Immature natural killer cell (primary cell): ENCODE measurements around the gene SLC25A41. TPM values are rescaled to one million over a fixed set of nuclear protein-coding genes. Genes with fewer than 3 reads are reported as not detected.
A peak's percentile ranks its signal among the peaks of the same experiment; 100 is the strongest.
"Not testable (repeated sequence)": the region's sequence is repeated elsewhere in the genome, so short reads cannot be mapped to it uniquely, and the experiment has no call there.

Experiments
- DNase-seq, 3 donors: peaks; one replicate each; pipeline ENCODE4 v3.0.0; 2022; ENCODE audit warnings: mixed read lengths in 1 of 3
- H3K27ac Mint-ChIP-seq, 6 donors: one replicate each; pipeline ENCODE4 v1.8.0; 2020; ENCODE audit warnings: mixed read lengths in 6 of 6, mild to moderate bottlenecking in 5 of 6, inconsistent platforms in 4 of 6, moderate library complexity in 3 of 6
- H3K27me3 Mint-ChIP-seq, 3 donors: one replicate each; pipeline ENCODE4 v1.8.0; 2020 to 2021; ENCODE audit warnings: low read depth in 3 of 3, mild to moderate bottlenecking in 3 of 3, mixed read lengths in 3 of 3, moderate library complexity in 3 of 3, inconsistent platforms in 1 of 3
- H3K36me3 Mint-ChIP-seq, 3 donors: one replicate each; pipeline ENCODE4 v1.8.0; 2020; ENCODE audit warnings: mixed read lengths in 3 of 3, inconsistent platforms in 2 of 3, mild to moderate bottlenecking in 2 of 3
- H3K4me1 Mint-ChIP-seq, 2 donors: one replicate each; pipeline ENCODE4 v1.8.0; 2020; ENCODE audit warnings: inconsistent platforms in 2 of 2, mild to moderate bottlenecking in 2 of 2, mixed read lengths in 2 of 2, moderate library complexity in 1 of 2
- H3K4me3 Mint-ChIP-seq, 5 donors: one replicate each; pipeline ENCODE4 v1.8.0; 2020; ENCODE audit warnings: mild to moderate bottlenecking in 5 of 5, mixed read lengths in 5 of 5, inconsistent platforms in 3 of 5, moderate library complexity in 3 of 5
- H3K9me3 Mint-ChIP-seq, 6 donors: one replicate each; pipeline ENCODE4 v1.8.0; 2020; ENCODE audit warnings: mild to moderate bottlenecking in 6 of 6, mixed read lengths in 6 of 6, inconsistent platforms in 4 of 6, moderate library complexity in 3 of 6
- polyA plus RNA-seq, 3 donors: library from polyadenylated mRNA; unstranded; fragments of 300-500 nt; fragmentation: Illumina TruSeq; gene quantifications; one replicate each; pipeline ENCODE4 v1.2.3, GENCODE V29; 2021

SLC25A41 gene
- polyA plus RNA-seq, 3 donors from 2014 or later = not detected

DNA sequence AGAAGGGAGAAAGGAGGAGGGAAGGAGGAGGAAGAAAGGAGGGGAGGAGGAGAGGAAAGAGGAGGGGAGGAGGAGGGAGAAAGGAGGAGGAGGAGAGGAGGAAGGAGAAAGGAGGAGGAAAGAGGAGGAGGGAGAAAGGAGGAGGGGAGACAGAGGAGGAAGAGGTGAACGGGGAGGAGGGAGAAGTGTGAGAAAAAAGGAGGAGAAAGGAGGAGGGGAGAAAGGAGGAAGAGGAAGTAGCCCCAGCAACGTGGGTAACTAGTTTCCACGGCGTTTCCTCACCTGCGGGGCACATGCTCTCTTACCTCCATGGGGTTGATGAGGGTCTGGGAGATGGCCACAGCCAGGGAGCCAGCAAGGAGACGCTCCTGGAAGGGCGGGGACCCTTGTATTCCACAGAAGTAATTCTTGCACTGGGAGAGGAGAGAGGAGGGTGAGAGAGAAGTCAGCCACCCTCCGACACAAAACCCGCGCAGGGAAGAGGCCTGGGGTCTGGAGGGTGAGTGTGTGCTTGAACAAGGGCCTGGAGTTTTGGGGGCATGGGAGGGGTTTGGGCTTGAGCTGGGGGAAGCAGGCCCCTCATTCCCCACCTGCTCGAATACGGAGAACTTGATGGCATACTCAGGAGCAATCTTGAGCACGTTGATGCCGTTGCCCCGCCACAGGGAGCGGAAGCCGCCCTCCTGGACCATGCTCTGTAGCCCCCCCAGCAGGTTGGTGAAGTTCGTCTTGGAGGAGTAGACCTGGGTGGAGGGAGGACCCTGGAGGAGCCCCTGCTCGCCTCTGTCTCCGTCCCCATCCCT is 3.9 kb downstream of the SLC25A41 start:
- Mint-ChIP-seq H3K4me1 (peaks cover 11 to 13% of the 10 kb centered on the region in 2 donors), H3K36me3 (no peaks in the 10 kb centered on the region), H3K27ac (no peak overlapping the region), H3K4me3 (no peak overlapping the region), H3K27me3 (peaks cover 4 to 9% (median 9%) of the 10 kb centered on the region in 3 donors), H3K9me3 (no peaks in the 10 kb centered on the region)
- DNase-seq = no peak

DNA sequence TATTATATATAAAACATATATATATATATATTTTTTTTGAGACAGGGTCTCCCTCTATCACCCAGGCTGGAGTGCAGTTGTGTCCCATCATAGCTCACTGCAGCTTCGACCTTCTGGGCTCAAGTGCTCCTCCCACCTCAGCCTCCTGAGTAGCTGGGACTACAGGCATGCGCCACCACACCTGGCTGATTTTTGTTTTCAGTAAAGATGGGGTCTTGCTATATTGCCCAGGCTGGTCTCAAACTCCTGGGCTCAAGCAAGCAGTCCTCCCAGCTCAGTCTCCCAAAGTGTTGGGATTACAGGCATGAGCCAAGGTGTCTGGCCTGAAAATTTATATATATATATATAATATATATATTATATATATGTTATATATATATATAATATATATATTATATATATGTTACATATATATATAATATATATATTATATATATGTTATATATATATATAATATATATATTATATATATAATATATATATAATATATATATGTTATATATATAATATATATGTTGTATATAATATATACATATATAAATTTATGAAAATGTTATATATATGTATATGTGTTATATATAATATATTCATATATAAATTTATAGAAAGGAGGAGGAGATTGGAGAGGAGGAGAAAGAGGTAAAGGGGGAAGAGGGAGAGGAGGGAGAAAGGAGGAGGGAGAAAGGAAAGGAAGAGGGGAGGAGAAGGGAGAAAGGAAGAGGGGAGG is 4.7 kb downstream of the SLC25A41 start:
- not testable (repeated sequence) for H3K4me3 Mint-ChIP-seq

DNA sequence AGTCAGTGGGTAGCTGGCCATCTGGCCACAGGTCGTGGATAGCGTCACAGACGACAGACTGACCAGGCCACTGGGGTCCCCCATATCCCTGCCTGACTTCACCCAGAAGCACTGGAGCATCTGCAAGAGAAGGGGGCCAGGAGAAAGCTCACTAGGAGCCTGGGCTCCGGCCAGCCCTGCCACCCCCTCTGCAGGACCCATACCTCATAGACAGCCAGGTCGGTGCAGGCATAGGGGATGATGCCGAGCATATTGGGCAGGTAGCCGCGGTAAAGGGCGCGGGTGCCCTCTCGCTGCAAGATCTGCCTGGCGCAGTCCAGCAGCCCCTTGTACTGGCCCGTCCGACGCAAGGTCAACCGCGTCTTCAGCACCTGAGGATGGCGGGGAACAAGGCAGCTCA is 6.4 kb downstream of the SLC25A41 start:
- Mint-ChIP-seq H3K27me3 (peaks cover 5 to 9% (median 9%) of the 10 kb centered on the region in 3 donors), H3K4me3 (no peak overlapping the region), H3K36me3 (no peaks in the 10 kb centered on the region), H3K9me3 (no peaks in the 10 kb centered on the region), H3K27ac (no peak overlapping the region), H3K4me1 (peaks cover 30 to 31% of the 10 kb centered on the region in 2 donors)
- no peak for DNase-seq

More for the DNA sequence above, 4.7 kb downstream of the SLC25A41 start:
- not testable (repeated sequence) for H3K9me3 Mint-ChIP-seq, H3K27ac Mint-ChIP-seq, H3K36me3 Mint-ChIP-seq, DNase-seq
- Mint-ChIP-seq H3K27me3 (peaks cover 4 to 10% (median 9%) of the 10 kb centered on the region in 3 donors), H3K4me1 (peaks cover 12 to 13% of the 10 kb centered on the region in 2 donors)

DNA sequence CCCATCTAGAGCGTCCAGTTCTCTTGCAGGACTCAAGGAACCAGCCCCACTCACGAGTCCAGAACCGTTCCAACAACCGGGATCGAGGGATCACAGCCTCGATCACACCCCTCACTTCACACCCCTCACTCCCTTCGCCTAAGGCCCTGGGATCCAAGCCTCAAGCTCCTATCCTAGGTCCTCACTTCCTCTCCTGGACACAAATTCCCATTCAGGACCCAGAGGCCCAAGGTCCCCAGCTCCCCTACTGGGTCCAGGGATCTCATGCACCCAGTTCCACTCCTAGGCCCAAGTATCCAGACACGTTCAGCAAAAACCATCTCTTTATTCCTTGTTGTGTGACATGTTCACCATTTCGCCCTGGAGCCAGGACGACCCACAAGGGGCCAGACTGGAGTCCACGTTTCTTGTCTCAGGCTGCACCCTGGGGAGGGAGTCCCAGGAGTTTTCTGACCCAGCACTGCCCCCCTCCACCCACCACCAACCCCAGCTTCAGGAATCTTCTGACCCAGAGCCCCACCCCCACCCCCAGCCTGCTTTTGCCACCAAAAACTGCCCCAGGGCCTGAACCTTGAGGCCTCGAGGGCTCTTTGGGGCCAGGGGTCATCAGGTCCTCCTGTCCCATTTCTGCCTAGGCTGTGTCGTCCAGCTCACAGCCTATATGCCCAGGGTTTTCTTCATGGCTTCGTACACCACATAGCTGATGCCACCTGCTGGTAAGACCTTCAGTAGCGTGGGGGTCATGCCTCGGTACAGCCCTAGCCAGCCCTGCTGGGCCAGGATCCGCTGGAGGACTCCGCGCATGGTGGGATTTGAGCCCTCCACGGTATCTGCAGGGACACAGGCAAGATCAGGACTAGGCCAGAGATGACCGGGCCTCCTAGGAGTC is 7.6 kb downstream of the SLC25A41 start:
- H3K27me3 Mint-ChIP-seq = peaks cover 5 to 8% (median 6%) of the 10 kb centered on the region in 3 donors
- H3K4me3 Mint-ChIP-seq = peak overlapping the region; percentile 60 to 85 (median 79)
- peaks cover 0 to 1% (median under 1%) of the 10 kb centered on the region in 3 donors for H3K36me3 Mint-ChIP-seq
- peaks cover 37 to 41% of the 10 kb centered on the region in 2 donors for H3K4me1 Mint-ChIP-seq
- H3K27ac Mint-ChIP-seq = peak overlapping the region; percentile 82 to 98 (median 93)
- H3K9me3 Mint-ChIP-seq = no peaks in the 10 kb centered on the region
- no peak for DNase-seq

DNA sequence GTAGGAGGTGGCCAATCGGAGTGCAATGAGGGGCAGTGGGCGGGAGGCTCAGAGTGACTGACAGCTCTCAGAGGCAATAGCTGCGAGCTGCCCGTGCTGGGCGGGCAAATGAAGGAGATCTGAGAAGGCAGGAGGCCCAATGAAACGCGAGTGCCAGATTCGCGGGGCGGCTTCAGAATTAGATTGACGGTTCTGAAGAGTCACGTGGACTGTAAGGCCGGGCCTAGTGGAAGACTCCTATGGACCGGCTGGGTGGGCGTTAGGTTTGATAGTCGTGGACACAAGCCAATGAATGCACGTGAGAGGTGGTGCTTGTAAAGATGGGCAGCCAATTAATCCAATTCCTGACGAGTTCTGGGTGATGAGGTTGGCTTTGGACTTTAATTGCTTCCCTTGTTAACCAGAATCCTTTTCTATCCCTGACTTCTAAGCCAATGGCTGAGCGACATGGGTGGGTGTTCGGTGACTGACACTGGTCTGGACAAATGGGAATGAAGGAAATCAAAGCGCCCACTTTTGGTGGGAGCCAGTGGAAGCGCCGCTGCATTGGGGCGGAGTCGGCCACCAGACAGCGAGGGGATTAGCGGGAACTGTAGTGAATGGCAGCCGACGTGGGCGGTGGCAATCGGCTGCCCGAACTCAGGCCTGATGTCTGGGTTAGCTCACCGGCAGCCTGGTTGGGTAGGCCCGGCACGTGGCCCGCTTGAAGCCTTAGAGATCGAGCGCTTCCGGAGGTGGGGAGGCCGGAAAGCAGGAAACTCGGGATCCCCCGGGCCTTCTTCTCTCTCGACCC is 8.4 kb downstream of the SLC25A41 start:
- Mint-ChIP-seq H3K36me3 (peaks cover 0 to 9% (median 6%) of the 10 kb centered on the region in 3 donors), H3K9me3 (no peaks in the 10 kb centered on the region), H3K4me3 (peak overlapping the region; percentile 60 to 85 (median 79)), H3K4me1 (peaks cover 42 to 47% of the 10 kb centered on the region in 2 donors), H3K27ac (peak overlapping the region; percentile 82 to 98 (median 93)), H3K27me3 (peaks cover 5 to 8% (median 6%) of the 10 kb centered on the region in 3 donors)
- peak; percentile 99 to 100 (median 99) for DNase-seq

DNA sequence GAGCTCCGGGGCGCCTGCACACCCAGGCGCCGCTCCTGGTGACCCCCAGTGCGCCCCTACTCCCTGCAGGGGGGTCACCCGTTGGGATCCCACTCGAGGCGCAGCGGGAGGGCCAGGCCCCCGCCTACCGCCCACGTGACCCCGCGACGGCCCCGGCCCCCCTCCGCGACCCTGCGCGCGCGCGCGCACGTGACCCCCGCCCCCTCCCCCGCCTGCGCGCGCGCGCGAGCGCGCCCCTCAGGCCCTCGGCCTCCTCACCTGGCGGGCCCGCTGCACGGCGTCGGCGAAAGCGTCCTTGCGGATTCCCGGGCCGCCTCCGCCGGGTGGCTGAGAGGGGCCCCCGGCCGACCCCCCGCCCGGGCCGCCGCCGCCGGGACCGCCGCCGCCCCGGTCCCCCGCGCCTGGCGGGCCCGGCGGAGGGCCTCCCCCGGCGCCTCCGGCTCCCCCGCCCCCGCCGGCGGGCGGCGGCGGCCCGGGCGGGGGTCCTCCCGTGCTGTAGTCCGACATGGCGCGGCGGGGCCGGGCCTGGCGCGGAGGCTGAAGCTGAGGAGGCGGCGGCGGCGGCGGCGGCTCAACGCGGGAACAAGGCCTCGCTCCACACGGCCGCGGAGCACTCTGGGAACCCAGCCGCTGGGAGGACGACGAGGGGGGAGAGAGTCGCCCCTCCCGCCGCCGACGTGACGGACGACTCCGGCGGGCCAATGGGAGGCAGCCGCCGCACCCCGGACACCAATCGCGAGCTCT is 9.2 kb downstream of the SLC25A41 start, which contains the start of gene KHSRP:
KHSRP (minus strand) TSS at position 617 of the 744 bp plus-strand sequence; CDS start at position 507, 110 bp downstream.
- H3K9me3 Mint-ChIP-seq = no peaks in the 10 kb centered on the region
- H3K4me1 Mint-ChIP-seq = peaks cover 42 to 47% of the 10 kb centered on the region in 2 donors
- H3K4me3 Mint-ChIP-seq = peak within 1 kb of the TSS; percentile 84 to 88 (median 86)
- H3K27ac Mint-ChIP-seq = peak within 1 kb of the TSS; percentile 84 to 98 (median 93)
- H3K36me3 Mint-ChIP-seq = peaks cover 4 to 11% (median 9%) of the 10 kb centered on the region in 3 donors
- DNase-seq = peak in 2 of 3 donors; percentile 15 to 27
- H3K27me3 Mint-ChIP-seq = peaks cover 5 to 8% (median 6%) of the 10 kb centered on the region in 3 donors

DNA sequence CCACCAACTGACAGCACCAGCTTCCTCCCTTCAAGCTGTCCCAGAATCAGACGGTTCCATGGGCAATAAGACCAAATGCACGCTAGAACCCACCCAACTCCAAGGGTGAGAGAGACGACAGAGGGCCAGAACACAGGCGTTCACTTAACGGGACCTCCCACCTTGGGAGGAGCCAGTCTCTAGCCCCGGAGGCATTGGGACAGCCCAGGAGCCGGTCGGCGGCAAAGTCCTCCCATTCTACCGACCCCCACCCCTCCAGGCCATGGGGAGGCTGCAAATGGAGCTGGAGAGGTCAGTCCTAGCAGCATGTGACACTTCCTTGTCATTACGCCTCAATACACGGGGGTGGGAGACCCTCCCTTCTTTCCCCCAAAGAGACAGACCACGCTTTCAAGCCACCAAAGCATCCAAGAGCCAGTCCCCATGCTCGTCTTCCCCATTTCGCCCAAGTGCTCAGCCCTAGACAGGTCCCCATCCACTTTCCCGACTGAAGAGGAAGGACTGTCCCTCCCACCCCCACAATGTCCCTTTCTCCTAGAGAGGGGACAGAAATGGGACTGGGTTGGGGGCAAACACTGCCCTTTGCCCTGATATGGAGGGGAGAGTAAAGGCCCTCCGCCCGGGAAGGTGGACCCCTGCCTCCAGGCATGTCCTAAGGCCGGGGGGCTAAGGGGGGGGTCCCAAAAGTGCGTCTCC is 9.9 kb downstream of the SLC25A41 start:
- DNase-seq = no peak
- peak overlapping the region; percentile 84 to 88 (median 86) for H3K4me3 Mint-ChIP-seq
- H3K4me1 Mint-ChIP-seq = peaks cover 42 to 47% of the 10 kb centered on the region in 2 donors
- peaks cover 5 to 8% (median 6%) of the 10 kb centered on the region in 3 donors for H3K27me3 Mint-ChIP-seq
- peaks cover 4 to 11% (median 9%) of the 10 kb centered on the region in 3 donors for H3K36me3 Mint-ChIP-seq
- H3K27ac Mint-ChIP-seq = peak overlapping the region; percentile 69 to 91 (median 86)
- no peaks in the 10 kb centered on the region for H3K9me3 Mint-ChIP-seq

DNA sequence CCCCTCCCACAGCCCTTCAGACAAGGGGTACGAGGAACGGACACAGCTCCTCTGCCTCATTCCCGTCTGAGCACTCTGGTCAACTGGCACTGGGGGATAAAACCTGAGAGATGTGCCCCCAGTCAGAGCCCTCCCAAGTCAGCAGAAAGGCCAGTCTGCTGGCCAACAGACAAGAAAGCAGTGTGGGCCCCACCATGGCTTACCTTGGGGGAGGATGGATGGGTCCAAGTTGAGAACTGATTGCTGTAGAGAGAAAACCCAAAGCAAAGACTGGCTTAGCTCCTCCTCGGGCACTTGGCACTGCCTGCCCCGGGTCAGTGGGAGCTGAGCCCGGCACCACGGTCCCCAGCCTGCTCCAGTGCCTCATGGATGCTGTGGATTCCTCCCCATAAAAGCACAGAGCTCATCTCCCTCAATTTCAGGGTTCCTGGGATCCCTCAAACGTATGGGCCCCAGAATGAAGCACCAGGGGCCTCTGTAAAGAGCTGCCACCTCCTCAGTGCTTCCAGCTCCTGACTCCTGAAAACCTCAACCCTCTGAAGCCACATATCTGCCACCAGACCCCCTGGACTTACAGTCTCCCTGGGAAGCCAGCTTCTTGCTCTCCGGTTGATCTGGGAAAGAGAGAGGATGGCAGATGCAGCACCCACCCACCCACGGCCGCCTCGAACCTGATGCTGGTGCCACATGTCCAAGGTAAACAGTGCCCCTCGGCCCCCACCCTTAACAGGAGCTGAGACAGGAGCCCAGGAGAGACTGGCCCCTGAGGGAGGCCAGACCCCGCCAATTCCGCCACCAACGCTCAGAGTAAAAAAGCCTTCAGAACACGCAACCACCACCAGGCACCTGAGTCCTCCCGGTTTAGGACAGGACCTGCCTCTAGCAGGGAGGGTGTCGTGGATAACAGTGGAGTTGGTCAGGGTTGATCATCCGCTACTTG is 12.2 kb downstream of the SLC25A41 start:
- Mint-ChIP-seq H3K4me3 (peak overlapping the region in 1 of 5 donors; percentile 9), H3K9me3 (no peaks in the 10 kb centered on the region), H3K27ac (peak overlapping the region in 3 of 6 donors; percentile 12 to 50 (median 19)), H3K4me1 (peaks cover 42 to 47% of the 10 kb centered on the region in 2 donors), H3K27me3 (peaks cover 5 to 7% (median 6%) of the 10 kb centered on the region in 3 donors), H3K36me3 (peaks cover 4 to 11% (median 9%) of the 10 kb centered on the region in 3 donors)
- no peak for DNase-seq

DNA sequence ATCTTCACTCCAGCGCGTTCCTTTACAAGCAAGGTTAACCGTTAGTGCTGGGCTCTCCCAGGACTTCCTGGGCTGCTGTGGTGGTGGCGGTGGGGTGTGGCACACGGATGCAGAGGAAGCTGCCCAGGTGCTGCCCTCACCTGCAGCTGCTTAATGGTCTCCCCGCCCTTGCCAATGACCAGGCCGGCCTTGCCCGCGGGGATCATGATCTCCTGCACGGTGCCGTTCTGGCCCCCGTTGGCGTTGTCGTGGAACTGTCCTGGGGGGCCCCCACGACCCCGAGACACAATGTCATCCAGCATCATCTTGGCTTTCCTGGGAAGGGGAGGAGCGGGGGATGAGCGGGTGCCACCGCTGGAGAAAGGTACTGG is 15.0 kb downstream of the SLC25A41 start:
- Mint-ChIP-seq H3K27me3 (peaks cover 0 to 2% (median 2%) of the 10 kb centered on the region in 3 donors), H3K4me1 (peaks cover 25 to 31% of the 10 kb centered on the region in 2 donors), H3K9me3 (no peaks in the 10 kb centered on the region), H3K36me3 (peaks cover 4 to 17% (median 15%) of the 10 kb centered on the region in 3 donors), H3K4me3 (no peak overlapping the region), H3K27ac (no peak overlapping the region)
- DNase-seq = no peak

DNA sequence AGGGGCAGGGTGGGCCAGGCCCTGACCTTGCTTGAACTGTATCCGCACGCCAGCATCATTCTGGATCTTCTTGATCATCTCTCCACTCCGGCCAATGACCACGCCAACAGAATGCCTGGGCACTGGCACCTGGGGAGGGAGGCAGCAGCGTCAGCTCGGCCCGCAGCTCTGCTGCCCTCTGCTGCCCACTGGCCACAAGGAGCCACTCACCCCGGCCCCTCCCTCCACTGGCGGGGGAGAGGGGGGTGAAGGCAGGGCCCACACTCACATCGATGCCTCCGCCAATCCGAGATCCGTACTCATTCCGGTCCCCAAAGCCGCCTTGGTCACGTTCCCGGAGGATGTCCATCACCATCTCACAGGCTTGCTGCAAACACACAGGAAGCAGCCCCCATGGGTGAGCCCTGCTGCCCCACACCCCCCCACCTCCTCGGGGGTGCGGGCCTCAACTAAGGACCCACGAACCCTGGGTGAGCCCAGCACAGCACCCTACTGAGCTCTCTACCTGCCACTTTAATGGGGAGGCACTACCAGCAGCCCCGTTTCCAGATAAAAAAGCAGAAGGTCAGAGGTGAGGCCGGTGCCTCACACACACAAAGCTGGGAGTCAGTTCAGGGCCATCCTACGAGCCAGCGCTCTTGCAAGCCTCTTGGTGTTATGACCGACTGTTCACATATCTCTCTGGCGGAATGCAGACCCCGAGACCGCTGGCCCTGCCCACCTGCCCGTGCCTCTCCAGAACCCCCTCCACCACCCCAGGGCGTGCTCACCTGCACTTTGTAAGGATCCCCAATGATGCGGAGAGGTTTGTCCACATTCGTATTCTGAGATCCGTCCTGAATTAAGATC is 15.6 kb downstream of the SLC25A41 start:
- peaks cover 19 to 25% of the 10 kb centered on the region in 2 donors for H3K4me1 Mint-ChIP-seq
- no peak for DNase-seq
- no peak overlapping the region for H3K27ac Mint-ChIP-seq
- H3K27me3 Mint-ChIP-seq = peaks cover 0 to 2% (median 2%) of the 10 kb centered on the region in 3 donors
- H3K36me3 Mint-ChIP-seq = peaks cover 4 to 17% (median 16%) of the 10 kb centered on the region in 3 donors
- no peaks in the 10 kb centered on the region for H3K9me3 Mint-ChIP-seq
- H3K4me3 Mint-ChIP-seq = no peak overlapping the region
